HG02763 (cell line): ENCODE results near the gene AMH.

ENCODE experiments used
- ATAC-seq: cut with Tn5 transposase; IDR thresholded peaks from one replicate; pipeline ENCODE4 v1.9.1; 2021; ENCODE audit warnings: mild to moderate bottlenecking, moderate library complexity; ENCODE audit not compliant: unreplicated experiment

Gene AMH

DNA sequence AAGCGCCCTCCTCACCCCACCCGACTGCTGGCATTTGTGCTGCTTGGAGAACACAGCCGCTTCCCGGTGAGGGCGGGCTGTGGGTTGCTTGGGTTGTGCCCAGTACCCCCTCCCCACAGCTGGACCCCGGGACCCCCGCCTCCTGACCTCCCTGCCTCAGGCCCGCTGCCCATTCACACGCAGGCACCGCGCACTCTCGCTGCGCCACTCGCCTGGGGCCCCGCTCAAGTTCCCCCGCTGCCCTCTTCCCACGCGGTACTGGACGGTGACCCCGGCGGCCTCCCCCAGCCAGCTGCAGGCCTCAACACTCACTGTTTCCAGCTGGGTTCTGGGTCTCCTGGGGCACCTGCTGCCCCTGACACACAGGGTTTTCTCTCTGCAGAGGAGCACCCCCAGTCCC, 29.4 kb upstream of the AMH start:
- ATAC-seq, result no peak

DNA sequence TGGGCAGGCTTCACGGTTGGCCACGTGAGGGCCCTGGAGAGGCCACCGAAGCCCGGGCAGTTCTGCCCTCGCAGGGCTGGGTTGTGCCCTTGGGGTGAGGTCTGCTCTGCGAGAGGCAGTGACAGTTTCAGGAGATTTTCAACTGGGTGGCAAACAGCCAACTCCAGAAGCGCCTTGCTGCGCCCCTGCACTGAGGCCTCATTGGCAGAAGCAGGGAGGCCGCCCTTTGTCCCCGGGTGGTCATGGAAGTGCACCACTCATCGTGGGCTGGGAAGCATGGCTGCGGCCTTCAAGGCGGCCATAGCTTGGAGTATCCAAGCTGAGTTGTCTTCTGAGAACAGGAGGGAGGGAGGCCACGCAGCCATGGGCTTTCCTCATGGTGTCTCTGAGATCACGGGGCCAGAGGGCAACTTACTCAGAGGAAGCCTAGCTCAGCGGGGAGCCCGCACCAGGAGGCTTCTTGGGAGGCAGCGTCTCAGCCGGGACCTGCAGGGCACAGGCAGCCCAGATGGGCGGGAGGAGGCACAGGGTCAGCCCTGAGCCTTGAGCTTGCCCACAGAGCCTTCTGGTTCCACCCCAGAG, 27.8 kb upstream of the AMH start:
- ATAC-seq, result no peak

DNA sequence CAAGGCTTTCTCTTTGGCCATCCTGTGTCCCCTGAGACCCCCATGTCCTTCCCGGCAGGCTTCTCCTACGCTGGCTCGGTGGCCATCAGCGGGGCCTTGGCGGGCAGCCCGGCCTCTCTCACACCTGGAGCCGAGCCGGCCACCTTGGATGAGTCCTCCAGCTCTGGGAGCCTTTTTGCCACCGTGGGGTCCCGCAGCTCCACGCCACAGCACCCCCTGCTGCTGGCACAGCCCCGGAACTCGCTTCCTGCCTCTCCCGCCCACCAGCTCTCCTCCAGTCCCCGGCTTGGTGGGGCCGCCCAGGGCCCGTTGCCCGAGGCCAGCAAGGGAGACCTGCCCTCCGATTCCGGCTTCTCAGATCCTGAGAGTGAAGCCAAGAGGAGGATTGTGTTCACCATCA, 27.2 kb upstream of the AMH start:
- ATAC-seq, result no peak

DNA sequence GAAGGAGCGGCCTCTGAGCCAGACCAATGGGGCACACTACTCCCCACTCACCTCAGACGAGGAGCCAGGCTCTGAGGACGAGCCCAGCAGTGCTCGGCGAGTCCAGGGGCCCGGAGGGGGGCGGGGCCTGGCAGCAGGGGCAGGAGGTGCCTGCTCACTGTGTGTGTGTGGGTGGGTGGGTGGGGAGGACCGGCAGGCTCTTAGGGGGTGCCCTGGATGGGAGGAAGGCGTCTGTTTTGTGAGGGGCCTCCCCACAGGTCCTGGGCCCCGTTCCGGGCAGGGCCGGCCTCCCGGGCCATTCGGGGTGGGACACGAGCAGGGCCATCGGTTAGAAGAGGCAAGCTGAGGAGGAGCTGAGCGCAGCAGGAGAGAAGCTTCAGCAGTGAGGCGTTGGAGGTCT, 25.7 kb upstream of the AMH start:
- ATAC-seq, result no peak

- no peak for ATAC-seq
These were observed 25.2 kb upstream of the AMH start for GRCh38 chr19:2223959-2224358.

DNA sequence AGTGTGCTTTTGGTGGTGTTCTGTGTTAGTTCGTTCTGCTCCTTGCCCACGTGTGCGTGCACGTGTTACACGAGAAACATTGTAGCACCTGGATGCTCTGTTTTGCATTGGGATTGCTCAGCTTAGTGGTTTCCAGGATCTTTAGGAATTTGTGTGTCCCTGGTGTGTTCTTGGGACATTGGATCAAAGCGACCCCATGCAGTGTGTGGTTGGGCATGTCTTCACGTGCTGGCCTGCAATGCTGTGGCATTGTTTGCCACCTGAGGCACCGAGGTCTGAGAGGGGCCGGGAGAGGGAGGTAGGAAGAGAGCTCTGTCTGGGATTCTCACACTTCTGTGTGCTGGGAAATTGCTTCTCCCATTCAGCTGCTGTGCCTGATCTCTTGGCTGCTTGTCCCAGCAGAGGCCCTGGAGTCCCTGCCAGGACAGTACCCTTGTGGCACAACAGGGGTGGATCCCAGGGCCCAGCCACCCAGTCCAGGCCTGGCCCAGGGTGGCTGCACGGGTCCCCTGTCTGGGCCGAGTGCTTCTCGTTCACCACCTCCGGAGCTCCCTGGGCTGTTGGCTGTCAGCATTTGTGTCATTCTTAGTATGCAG, 24.3 kb upstream of the AMH start:
- ATAC-seq, result no peak

GRCh38 chr19:2225415-2226050, 23.6 kb upstream of the AMH start:
- ATAC-seq, result no peak

DNA sequence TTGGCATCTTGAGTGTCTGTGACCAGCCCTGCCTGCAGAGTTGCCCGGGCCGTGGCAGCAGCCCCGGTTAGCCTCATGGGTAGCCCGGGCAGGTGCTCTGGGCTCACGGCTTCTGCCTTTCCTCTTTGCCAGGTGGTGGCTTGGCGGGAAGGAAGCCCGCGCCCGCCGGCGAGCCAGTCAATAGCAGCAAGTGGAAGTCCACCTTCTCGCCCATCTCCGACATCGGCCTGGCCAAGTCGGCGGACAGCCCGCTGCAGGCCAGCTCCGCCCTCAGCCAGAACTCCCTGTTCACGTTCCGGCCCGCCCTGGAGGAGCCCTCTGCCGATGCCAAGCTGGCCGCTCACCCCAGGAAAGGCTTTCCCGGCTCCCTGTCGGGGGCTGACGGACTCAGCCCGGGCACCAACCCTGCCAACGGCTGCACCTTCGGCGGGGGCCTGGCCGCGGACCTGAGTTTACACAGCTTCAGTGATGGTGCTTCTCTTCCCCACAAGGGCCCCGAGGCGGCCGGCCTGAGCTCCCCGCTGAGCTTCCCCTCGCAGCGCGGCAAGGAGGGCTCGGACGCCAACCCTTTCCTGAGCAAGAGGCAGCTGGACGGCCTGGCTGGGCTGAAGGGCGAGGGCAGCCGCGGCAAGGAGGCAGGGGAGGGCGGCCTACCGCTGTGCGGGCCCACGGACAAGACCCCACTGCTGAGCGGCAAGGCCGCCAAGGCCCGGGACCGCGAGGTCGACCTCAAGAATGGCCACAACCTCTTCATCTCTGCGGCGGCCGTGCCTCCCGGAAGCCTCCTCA, 22.9 kb upstream of the AMH start:
- no peak for ATAC-seq

- no peak for ATAC-seq
These were observed 22.2 kb upstream of the AMH start for GRCh38 chr19:2226840-2227360.

GRCh38 chr19:2227415-2228156, 21.5 kb upstream of the AMH start:
- ATAC-seq, result no peak

DNA sequence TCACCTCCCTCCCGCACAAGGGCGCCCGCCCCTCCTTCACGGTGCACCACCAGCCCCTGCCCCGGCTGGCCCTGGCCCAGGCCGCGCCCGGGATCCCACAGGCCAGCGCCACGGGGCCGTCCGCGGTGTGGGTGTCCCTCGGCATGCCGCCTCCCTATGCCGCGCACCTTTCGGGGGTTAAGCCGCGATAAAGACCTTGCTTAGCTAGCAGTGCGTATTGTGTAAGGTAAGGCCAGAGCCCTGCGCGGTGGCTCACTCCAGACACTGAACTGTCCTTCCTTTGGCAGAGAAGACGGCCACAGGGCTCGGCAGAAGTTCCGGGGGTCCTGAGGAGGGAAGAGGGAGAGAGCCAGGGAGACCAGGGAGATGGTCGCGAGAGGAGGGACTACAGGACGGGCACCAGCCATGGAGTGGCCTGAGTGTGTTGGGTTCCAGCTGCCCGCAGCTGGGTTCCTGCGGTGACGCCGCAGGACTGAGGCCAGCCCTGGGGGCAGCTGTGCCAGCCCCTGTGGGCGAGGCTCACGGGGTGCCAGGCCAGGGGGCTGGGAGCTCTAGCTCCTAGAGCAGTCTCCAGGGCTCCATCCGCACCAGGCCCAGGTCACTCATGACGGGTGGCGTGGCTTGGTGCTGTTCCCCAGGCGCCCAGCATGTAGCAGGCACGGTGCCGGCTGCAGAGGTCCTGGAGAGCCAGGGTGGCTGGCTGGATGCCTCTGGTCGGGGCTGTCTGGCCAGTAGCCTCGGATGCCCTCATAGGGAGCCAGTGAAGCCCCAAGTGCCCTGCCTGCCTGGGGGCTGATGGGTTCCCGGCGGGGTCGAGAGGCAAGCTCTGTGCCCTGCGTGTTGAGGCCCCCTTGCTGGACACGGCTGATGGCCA, 20.7 kb upstream of the AMH start:
- no peak for ATAC-seq

GRCh38 chr19:2229103-2230032, 19.8 kb upstream of the AMH start:
- ATAC-seq, result no peak

DNA sequence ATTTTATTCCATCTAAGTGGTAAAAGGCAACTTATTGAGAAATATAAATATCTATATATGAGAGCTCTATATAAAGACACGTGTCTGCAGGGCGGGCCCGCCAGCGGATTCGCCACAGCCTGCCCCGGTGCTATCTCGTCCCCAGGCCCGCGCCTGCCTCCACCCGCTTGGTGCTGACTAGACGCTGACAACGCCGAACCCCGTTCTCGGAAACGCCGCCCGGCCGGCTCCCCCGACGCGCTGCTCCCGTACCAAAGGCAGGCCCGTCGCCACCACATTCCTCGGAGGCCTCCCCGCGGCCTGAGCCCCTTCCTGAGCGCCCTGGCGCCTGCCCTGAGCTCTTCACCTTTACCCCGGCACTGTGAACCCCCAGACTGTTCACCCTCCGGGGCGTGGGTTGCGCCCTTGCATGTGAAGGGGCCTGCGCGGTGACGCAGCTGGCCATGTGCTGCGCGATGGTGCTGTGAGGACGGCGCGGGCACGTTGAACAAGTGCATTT, 19.0 kb upstream of the AMH start:
- no peak for ATAC-seq

DNA sequence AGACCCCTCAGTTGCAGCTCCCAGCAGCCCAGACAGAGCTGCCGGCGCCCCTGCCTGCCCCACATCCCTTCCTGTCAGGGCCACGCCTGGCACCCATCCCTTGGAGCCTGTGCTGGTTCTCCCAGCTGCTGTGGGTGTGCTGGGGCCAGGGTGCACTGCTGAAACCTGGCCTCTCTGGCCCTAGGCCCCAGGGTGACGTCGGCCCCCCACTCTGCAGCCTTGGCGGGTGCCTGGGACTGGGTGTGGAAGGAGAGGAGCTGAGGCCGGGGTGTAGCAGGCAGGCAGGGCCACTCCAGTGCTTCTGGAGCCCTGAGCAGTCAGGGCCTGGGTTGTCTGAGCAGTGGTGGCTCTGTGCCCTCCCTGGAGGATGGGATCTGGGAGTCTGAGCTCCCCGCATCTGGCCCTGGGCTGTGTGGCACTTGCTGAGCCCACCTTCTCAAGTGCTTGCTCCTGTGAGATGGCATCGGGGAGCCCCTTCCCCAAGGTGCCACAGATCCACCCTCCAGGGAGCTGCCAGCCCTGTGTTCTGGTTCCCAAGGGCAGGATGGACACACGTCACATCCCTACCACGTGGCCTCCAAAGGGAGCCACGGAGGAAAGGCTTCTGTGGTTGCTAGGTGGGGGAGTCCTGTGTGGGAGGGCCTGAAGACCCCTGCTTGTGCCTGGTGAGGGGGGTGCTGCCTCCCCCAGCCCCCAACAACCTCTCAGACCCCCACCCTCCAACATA, 18.2 kb upstream of the AMH start:
- no peak for ATAC-seq

GRCh38 chr19:2231621-2232221, 17.4 kb upstream of the AMH start:
- no peak for ATAC-seq

- ATAC-seq, result no peak
These were observed 16.6 kb upstream of the AMH start for GRCh38 chr19:2232286-2233151.
